NCI-H510A (cell line): ENCODE data around the gene IGDCC3.
A peak's percentile ranks its signal among the peaks of the same experiment; 100 is the strongest.

ENCODE experiments used
- DNase-seq: peaks from one replicate; lab custom pipeline; 2025; lab: John Stamatoyannopoulos, UW

IGDCC3 gene

DNA sequence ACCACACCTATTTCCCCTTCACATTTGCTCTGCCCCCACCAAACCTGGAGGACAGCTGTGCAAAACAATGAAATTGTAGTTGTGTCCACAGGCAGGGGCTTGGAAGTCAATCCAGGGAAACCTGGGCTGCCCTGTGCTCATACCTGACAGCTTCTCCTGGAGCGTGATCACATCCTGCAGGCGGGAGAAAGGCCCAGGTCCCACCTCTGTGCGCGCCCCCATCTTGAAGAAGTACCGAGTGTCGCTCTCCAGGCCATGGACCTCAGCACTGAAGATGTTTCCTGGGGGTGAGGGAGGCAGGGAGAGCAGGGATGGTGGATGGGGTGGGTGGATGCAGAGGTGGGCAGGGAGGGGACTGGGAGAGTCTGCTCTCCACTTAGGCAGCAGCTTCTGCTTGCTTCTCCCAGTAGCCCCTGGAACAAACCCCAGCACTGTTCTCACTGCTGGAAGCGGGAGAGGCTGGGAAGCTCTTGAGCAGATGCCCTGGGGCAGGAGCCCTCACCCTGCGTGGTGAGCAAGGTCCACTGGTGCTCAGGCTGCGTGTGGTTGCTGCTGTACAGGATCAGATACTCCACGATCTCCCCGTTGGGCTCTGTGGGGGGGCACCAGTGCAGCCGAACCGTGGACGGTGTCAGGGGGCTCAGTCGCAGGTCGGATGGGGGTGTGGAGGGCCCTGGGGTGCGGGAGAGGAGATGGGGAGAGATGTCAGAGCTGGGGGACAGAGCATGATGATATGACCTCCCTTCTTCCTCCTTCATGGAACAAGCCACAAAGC, 10.7 kb upstream of the IGDCC3 start:
- DNase-seq: no peak

- DNase-seq: no peak
Measured at GRCh38 chr15:65386886-65387285, 9.1 kb upstream of the IGDCC3 start.

DNA sequence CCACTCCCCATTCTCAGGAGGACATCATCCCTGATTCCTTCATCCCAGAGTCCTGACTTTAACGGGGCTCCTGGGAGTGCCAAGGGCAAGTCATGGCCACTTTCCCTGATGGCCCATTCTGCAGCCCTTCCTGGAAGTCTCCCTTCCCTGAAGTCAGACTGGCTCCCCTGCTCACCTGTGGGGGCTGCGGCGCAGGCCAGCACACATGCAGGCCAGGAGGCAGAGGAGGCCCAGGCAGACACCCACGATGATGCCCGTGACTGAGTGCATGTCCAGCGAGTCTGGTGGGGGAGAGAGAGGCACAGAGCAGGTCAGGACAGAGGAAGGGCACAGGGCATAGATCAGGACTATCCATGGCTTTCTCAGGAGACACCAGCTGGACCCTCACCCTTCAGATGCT, 8.6 kb upstream of the IGDCC3 start:
- no peak for DNase-seq

GRCh38 chr15:65385870-65386258, 8.1 kb upstream of the IGDCC3 start:
- DNase-seq: no peak

- peak; percentile 72 for DNase-seq
Measured at GRCh38 chr15:65384895-65385869, 7.4 kb upstream of the IGDCC3 start.

DNA sequence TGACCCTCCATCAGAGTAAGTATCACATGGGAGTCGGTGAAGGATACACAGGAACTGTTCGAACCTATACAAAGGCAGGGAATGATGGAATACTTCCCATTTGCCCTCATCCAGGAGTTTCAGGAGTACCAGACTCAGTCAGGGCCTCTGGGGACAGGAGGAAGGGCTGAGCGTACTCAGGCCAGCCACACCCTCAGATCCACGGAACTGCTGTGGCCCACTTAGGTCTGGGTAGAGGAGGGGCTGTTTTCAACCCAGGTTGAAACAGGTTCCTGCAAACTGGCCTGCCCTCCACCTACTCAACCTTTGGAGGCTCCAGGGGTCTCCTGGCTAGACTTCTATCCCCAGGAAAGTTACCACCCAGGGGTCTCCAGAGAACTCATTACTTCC, 6.7 kb upstream of the IGDCC3 start:
- DNase-seq: no peak

GRCh38 chr15:65383991-65384390, 6.2 kb upstream of the IGDCC3 start:
- DNase-seq: no peak

DNA sequence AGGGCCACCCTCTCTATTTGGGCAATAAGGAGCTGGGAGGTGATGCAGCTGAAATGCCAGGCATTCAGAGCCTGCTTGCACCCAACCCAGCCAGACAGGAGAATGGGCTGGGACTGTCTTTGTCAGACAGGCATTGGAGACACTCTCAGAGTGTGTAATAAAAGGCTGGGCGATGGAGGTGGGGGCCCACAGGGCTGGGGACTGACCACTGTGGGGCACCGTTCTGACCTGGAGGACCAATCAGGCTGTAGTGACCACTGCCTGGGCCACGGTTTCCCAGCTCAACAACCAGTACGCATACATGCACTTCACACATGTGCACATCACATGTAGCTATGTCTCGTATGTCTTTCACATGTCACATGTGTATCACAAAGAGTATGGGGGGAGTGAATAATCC, 5.7 kb upstream of the IGDCC3 start:
- no peak for DNase-seq

DNA sequence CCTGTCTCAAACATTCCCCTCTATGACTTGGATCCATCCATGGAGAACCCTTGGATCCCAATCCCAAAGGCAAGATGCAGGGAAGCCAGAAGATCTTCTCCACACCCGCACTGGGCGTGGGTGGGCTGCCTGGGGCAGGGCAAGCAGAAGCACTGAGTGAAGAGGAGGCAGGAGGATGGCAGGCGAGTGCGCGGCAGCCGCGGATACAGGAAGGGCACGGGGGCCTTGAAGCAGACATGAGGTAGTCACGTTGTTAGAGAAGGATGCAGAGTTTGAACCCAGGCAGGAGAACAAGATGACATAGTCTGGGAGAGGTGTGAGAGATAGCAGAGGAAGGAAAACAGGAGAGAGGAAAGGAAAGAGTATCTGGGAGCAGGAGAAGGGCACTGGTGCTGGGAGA, 5.1 kb upstream of the IGDCC3 start:
- no peak for DNase-seq

DNA sequence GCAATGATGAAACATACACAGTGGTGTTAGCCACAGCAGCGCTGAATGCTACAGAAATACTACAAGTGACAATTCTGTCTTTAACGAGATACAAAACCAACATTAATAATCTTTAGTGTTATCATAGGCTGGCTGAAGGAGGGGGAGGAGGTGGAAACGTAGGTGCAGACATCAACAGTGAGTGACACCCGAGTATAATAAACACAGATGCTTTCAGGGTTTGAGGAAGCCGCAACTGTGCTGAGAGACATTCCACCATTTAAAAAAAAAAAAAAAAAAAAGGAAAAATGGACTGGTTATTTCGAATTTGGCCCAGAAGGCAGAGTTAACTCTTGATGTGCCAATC, 4.3 kb upstream of the IGDCC3 start:
- no peak for DNase-seq

DNA sequence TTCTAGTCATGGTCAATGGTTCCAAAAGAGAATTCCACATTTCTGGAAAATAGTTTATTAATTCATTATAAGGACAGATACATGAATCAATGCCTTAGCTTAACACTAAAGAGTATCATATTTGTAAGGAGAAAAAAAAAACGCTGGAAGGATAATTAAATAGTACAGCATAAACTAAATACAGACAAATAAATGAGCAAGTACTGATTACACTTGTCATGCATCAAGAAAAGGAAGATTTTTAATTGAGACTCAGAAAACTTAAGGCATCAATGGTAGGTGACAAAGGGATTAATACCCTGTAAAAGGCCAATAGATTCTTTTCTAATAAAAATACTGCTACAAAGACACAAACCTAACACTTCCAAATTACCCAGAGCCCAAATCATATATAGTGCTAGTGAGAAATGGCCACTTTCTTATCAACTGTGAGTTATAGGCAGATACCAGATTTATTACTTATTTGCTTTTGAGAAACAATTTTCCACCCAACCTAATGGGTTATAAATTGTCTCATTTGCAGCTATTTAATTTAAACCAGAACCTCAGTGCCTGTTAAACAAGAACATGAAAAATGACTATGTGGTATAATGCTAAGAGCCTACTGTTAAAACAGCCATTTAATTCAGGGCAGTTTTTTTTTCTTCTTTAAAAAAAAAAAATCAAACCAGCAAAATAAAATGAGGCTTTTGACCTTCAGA, 3.8 kb upstream of the IGDCC3 start:
- no peak for DNase-seq

GRCh38 chr15:65379986-65380385, 2.2 kb upstream of the IGDCC3 start:
- DNase-seq: no peak

- DNase-seq: no peak
Measured at GRCh38 chr15:65377105-65377975, 462 bp downstream of the IGDCC3 start.

DNA sequence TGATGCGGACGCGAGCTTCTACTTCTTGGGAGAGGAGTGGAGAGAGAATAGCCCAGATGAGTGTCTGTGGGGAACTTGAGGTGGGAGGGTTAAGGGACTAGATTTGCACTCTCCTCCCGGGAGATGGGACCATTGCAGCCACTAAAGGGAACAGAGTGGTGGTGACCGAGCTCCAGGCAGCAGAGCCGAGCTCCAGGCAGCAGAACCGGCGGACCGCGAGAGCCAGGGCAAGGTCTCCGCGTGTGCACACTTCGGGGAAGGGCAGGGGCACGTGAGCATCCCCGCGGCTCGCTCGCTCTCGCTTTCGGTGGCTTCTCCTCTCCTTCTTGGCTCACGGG, 1.1 kb downstream of the IGDCC3 start:
- no peak for DNase-seq

DNA sequence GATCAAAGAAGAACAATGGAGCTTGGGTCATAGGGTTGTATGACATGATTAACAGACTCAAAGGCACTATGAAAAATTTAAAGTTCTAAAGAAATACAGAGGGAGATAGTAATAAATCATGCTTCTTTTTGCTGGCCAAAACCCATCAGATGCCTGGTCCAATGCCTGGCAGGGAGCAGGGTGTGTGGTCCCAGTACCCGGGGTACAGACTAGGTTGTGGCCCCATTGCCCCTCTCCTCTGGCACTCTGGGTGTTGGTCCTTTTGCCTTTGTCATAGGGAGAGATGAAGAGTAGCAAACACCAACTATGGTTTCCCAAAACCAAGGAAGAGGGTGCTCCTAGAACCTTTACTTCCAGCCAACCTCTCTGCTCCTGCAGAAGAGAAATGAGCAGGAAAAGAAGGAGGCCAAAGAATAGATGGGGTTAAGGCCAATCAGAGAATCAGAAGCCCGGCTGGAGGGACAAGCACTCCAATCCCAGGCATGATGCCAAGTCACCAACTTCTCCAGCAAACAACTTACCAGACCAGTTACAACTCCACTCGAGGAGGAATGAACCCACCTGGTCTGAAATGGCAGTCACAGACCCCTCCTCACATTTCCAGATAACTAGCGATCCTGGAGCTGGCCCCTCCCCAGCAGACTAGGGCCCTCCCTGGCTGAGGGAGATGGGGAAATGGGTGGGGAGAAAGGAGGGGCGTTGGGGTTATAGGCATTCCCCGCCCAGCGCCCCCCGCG, 1.8 kb downstream of the IGDCC3 start:
- DNase-seq: no peak

- no peak for DNase-seq
Measured at GRCh38 chr15:65374821-65375401, 2.9 kb downstream of the IGDCC3 start.

DNA sequence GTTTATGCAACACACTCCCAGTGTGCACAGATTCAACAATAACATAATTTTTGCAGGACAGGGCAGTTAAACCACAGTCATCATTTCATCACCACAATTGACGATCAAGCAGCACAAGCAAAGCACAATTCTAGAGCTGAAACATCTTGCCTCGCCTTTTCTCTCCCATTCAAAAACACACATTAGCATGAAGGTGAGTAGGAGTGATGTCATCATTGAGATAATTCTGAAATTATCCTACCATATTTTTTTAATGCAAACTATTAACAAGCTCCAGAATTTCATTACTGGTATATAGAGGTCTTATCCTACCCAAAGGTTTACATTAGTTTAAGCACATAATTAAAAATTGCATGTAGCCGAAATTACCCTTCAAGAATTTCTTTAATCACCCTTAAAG, 3.5 kb downstream of the IGDCC3 start:
- no peak for DNase-seq

- DNase-seq: no peak
Measured at GRCh38 chr15:65373163-65373651, 4.6 kb downstream of the IGDCC3 start.

- DNase-seq: no peak
Measured at GRCh38 chr15:65372787-65373067, 5.1 kb downstream of the IGDCC3 start.

DNA sequence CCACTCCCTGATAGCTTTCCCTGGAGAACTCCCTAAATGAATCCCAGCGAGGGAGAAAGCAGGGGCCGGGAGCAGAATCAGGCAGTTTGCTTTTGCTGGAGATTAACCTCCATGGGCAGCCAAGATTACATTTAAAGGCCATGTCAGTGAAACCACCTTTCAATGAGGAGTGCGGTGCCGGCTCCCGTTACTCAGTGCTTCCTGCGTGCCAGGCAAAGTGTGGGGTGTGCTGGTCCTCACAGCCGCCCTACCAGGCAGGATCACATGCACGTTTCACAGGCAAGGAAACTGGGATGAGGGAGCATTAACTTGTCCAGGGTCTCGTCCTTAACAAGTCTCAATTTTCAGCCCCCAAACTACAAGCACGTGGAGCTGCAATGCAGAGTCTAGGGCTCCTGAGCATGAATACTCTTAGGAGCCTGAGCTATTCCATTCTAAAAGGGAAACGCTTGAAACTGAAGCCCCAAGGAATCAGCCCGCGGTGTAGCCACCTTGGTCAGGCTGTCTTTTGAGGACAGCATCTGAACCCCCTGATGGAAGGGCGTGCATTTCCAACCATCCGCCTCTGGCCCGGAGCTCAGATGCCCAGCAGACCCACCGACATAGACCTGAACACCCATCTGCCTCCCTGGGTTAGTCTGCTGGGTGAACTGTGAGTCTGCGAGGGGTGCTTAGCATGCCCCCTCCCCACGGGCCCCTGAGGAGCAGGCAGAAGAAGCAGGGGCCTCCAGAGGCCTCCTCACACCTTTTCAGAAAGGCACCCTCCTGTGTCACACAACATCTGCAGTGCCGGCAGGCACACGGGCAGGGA, 5.6 kb downstream of the IGDCC3 start:
- DNase-seq: no peak
